SHP77 treated with DMSO at 0.1 percent for 48 hours (cell line): ENCODE results near the gene GALNT10.
A peak's percentile ranks its signal among the peaks of the same experiment; 100 is the strongest.

Experiments
- DNase-seq: peaks from one replicate; lab custom pipeline; 2025; lab: John Stamatoyannopoulos, UW

Gene GALNT10

DNA sequence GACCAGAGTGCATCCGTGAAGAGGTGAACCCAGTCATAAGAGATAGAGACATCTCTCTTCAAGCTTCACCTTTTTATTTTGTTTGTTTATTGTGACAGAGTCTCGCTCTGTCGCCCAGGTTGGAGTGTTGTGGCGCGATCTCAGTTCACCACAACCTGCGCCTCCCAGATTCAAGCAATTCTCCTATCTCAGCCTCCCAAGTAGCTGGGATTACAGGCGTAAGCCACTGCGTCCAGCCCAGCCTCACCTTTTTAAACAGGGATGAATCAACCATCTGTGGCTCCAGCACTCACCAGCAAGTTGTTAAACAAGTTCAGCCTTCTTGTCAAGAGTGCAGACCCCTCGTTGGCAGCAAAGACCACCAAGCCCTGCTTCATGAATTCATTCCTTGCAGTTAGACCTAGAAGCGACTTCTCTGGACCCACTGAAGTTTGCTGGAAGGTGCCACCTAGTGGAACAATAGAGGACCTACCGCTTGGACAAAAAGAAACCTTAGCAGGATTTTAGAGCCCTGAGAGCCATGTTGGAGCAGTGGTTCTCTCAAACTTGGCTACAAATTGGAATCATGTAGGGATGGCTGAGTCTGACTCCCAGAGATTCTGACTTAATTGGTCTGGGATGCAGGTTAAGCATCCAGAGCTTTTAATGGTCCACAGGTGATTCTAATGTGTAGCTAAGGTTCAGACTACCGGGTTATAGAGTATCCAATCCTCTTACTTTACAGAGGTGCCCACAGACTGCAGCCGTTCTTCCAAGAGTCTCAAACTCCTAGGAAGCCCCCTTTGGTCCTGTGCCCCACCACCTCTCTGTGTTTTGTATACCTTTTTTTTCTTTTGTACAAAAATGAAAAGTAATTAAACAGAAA, 10.5 kb upstream of the GALNT10 start:
- DNase-seq: peak; percentile 54

DNA sequence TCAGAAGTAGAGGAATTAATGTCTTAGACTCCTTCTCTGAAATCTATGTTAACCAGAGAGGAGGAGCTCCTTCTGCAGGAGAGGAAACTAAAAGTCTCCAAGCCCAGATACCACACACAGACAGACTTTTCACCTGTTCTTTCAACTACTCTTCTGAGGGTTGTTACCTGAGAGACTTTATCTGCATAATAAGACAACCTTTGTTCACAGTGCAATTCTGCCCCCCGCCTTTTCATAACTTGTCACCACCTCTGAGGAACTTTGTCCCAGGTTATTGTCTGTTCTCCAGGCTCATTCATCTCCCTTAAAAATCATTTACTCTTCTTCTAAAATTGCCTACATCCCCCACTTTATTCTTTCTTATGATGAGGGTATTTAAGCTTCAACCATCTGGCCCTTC, 9.4 kb upstream of the GALNT10 start:
- no peak for DNase-seq

DNA sequence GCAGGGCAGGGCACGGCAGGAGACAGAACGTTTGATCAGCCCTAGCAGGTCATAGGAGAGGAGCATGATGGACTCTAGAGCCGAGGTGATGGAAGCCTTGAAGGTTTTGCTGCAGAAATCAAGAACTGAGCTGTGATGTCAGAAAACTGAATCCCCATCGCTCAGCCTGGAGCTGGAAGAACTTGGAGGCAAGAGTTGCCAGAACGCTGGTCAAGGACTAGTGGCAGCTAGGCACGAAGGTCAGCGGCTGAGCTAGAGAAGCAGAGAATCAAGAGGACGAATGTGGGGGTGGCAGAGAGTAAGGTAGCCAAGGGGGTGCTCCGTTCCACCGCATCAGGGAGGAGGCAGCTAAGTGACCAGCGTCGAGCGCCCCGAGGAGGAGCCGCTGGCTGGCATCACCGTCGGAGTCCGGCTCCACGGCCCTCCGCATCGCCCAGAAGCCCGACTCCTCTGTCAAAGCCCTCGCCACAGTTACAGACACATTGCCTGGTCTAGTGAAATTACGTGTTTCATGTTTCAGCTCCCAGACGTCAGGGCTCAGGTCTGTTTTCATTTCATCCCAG, 1.2 kb upstream of the GALNT10 start:
- DNase-seq: no peak

DNA sequence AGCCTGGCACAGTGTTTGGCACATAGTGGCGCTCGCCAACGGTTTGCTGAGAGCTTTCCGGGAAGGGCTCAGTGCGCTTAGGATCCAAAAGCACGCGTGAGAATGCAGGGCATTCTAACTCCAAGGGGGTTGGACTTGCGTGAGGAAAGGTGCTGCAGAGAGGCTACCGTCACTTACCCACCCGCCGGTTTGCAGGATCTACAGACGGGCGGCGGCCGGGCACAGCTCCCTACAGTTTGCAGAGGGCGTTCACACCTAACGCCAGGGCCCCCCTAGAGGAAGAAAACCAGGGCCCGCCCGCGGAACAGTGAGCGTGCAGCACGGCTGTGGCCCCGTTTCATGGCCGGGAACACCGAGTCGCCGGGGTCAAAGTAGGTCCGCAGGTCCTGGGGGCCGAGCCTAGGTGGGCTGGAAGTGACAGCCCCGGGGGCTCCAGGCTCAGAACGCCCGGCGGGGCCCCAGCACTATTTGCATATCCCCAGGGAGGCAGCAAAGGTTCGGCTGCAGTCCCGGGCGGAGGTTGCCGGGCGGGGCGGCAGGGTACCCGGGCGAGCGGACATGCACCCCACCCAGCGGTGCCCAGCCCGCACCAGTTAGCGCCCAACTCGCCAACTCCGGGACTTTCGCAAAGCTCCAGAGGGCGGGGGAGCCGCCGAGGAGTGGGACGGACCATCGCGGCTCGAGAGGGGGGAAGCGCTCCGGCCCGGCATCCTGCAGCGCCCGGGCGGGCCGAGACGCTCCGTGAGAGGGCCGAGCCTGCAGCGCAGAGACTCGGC, 526 bp upstream of the GALNT10 start:
- DNase-seq: no peak

DNA sequence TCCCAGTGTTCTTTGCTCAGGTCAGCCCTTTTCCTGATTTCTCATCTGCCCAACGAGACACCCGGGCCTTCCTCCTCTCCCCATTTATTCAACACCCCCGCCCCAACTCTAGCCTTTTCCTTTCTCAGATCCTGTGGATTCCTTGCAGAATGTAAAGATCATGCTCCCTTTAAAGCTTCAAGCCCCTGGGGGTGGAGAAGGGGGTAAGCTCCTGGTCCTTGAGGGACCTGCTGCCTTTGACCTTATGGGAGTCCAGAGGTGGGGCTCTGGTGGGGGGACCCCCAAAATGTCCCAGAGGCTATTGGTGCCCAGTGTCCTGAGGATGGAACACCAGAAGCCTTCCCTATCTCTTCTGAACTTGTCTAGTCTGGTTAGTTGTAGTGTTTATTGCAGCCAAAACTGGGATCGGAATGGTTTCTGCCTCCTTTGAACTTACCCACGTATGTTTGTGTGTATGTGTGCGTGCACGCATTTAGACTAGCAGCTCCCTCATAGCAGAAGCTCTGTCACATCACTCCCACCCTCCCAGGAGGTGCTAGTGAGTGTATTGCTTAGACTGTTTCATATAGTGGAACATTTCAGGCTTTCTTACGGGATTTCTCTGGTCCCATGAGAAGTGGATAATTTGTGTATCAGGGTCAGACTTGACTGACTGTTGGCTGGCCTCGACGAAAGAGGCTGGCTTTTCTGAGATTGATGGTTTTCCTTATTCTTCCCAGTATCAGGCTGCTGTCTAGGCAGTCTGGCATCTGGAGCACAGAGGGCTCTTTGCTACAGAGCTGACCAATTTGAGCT, 1.1 kb downstream of the GALNT10 start:
- DNase-seq: no peak

DNA sequence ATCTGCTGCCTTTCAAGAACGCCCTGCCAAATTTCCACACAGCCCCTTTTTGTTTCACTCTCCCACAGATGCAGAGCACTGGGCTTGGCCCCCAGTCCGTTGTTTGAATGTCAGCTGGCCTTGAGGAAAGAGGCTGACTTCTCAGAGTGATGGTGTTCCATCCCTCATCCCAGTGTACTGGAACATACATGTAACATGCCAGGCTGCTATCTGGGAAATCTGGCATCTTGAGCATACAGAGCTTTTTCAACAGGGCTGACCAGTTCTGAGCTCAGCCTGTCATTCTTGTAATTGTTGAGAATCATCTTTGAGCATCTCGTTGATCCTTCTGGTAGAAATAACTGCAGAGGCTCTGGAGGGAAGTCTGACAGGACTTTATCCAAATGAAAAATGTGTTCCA, 2.8 kb downstream of the GALNT10 start:
- DNase-seq: no peak

DNA sequence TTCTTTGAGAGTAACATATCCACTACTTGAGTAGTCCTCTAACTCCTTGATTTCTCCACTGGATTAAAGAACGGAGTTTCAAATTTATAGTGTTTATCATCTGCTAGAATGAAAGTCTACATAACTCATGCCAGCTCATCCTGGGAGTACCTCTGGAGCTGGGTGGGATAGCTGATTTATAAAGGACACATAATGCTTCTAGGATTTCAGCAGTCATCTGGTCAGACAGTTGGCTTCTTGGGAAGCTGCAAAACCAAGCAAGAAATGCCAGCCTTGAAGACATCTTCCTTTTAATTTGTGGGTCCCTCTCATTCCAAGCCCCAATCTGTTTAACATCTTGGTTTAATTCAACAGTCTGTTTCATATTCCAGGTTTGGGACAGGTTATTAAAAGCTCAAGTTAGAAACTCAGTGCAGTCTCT, 3.2 kb downstream of the GALNT10 start:
- DNase-seq: no peak

DNA sequence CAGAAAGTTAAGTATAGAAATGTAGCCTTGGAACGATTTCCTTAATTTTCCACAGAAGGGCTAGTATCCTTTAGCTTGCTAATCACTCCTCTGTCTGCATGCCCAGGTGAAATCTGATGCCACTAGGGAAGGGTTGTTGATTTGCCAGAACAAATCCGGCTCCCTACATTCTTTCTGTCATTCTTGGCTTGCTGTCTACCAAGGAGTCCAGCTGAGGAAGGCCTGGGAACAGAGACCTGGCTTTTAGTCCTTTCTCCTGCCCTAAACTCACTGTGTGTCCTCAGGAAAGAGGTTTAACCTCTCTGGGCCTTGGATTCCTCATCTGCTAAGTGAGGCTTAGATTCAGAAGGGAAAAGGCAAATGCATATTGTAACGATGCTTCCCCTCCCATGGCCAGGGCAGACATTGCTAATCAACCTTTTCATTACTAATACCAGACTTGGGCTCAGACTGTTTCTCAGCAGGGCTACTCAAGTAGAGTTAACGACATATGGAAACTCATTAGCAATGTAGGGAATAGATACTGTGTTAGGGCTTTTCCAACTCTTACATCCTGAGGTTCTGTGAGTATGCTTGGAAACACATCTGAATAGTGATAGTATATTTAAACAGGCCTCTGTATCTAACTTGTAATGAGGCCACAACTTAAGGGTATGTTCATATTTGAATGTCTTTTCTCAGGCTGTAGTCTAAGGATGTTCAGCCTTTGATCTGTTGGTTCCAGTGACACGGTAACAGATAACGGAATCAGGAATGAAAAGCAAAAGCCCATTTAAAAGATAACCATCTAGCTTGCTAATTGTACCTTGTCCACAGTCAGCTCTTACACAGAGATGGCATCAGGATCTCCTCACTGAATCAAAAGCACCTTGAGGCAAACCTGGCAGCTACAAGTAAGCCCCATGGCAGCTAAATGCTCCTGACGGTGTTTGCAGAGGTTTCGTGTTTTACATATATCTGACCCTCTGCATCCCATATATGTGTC, 4.1 kb downstream of the GALNT10 start:
- no peak for DNase-seq

DNA sequence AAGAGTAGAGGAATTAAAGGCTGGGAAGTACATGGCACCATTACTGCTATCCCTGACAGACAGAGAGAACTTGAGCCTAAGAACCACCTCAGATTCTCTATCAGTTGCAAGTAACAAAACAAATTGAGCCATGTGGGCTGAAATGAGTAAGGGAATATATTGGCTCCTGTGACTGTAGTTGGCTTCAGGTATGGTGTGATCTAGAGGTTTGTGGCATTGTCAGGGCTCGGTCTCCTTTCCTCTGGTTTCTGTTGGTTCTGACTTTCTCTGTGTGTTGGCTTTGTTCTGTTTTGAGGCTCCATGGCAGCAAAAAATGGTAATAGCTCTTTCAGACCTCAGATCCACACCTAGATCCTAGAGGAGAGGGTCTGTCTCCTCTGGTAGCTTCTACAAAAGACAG, 5.7 kb downstream of the GALNT10 start:
- DNase-seq: no peak

DNA sequence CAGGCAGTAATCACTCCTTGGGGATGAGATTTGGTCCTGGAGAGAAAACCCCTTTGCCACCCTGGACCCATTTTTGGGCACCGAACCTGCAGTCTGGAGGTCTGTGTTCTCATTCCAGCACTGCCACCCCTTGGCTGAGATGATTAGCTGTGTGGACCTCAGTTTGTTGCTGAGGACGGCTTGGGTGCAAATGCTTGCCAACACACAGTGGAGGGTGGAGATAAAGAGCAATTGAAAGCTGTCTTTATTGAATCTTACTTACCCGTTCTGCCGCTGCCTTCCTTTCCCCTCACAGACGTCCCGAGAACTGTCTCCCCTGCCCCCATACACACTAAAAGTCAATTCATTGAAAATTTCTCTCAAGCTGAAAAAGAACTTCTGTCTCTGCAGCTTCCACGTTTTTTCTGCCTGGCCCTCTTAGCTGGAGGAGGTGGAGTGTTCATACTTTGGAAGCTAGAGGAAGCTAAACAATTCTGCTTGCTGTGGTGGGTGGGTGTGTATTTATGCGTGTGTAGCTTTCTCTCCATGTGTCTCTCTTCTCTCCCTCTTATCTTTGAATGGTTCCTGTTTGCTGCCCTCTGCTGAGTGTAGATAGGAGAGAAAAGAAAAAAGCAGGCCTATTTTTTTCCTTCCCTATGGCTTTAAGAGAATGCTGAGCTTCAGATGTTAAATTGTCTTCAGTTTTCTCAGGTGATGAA, 6.6 kb downstream of the GALNT10 start:
- DNase-seq: no peak

DNA sequence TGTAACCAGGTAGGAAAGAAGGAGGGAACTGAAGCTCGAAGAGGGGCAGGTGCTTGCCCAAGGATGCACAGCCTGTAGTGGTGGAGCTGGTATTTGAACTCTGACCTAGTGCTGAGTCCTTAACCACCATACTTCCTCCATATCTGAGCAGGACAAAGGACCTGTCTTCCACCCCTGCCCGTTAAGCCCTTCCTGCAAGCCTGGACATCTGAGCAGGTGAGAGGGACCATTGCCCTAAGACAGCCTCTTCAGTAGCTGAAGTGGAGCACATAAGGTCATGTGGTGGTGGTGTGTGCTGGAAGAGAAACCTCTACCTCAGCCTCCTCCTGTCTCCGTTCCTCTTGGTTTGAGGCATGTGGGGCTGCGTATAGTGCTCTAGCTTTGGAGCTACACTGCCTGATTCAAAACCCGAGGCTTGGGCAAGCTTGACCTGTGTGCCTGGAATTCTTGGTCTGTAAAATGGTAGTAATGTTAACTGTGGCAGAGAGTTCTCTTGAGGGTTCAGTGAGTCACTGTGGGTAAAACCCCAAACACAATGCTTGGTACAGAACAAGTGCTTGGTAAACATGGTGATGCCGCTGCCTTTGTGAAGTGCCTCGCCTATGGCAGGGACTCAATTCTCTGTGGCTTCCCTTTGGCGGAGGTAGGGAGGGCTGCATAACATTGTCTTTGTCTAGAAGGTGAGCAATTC, 7.4 kb downstream of the GALNT10 start:
- peak; percentile 44 for DNase-seq

DNA sequence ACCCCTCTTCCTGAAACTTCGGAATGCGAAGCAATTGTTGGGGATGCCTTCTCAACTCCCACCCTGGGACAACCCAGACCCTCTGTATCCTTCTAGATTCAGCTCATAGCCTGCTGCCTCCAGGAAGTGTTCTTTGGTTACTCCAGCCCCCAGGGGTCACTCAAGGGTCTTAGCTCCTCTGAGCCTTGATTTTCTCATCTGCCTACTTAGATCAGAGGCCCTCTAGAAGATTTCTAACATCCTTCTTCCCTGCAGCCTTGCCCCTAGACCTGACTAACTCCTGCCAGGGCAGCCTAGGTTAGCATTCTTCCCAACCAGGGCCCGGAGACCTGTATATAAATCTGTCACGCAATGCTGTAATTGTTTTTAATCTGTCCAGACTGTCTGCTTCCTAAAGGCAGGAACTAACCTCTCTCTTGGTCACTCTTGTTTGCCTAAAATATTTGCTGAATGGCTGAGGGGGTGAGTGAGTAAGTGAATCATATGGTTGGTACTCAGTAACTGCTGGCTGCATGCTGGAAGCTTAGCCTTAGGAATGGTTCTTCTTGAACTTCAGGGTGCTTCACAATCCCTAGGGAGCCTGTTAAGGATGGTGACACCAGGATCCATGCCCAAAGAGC, 8.2 kb downstream of the GALNT10 start:
- DNase-seq: no peak

DNA sequence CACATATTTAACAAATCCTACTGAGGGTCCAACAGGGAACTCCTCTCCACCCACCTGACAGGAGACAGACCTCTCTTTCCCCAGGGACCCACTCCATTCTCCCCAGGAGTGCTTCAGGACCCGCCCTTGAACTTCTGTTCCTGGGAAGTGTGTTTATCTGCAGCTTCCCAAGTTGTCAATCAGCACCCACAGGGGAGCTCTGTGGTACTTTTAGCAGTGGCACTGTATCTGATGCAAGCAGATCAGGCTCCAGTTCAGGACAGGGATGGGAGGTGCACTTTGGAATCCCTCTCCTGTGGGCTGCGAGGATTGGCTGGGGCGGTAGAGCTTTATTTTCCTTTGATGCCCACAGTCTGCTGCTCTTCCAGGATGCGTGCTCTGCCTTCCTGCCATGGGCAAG, 8.7 kb downstream of the GALNT10 start:
- no peak for DNase-seq

DNA sequence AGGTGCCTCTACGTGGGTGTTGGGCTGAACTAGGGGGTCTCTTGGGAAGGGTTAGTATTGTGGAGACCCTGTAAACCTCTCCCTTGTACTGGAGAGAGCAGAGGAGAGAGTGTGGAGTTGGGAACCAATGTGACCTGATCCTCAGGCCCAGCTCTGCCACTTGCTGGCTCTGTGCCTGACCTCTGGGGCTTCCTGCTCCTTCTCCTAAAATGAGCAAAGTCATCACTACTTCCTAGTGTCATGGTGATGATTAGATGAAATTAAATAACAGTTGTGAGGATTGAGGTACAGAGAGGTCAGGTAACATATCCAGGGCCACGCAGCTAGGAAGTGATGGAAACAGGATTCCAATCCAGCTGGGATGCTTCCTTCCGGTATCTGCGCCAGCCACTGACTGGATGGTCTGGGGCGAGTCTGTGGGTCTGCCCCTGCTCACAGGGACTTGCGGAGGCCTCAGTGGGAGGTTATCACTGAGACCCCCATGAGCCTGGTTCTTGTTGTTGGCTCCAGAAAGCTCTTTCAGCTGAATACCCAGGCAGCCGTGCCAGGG, 9.2 kb downstream of the GALNT10 start:
- no peak for DNase-seq

DNA sequence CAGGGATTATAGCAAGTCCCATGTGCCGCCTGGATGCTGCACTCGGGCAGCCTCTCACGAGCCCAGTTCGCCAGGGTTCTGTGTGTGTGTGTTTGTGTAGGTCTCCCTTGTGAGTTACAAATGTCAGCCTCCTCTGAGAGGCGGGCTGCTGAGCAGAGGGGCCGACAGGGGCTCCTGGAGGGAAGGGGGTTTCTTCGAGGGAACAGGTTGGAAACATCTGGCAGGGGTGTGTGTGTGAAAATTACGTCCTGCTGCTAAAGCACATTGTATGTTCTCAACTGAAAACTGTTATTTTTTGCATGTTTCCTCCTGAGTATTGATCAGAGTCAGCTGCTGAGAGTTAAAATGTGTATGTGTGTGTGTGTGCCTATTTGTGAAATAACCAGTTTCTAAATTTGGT, 9.7 kb downstream of the GALNT10 start:
- no peak for DNase-seq

DNA sequence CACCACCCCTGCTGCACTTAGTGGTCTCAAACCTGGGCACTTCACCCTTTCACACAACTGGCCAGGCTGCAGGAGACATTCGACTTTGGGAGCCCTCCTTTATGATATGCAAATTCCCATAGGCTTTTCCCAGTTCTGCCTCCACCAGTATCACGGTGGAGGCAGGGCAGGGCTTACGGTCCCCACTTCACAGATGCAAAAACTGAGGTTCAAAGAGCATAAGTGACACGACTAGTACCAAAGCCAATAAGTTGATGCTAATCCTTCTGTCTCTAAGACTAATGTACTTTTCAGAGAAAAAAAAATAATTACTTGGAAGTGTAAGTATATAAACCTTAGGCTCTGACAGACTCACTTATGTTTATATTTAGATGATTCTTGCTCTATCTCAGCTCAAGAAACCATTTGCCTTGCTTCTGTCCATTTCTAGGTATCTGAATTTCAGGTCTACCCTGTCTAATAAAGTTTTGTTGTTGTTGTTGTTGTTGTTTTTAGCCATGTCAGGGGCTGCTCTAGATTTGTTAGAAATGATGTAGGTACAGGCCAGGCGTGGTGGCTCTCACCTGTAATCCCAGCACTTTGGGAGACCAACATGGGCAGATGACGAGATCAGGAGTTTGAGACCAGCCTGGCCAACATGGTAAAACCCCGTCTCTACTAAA, 10.7 kb downstream of the GALNT10 start:
- no peak for DNase-seq

DNA sequence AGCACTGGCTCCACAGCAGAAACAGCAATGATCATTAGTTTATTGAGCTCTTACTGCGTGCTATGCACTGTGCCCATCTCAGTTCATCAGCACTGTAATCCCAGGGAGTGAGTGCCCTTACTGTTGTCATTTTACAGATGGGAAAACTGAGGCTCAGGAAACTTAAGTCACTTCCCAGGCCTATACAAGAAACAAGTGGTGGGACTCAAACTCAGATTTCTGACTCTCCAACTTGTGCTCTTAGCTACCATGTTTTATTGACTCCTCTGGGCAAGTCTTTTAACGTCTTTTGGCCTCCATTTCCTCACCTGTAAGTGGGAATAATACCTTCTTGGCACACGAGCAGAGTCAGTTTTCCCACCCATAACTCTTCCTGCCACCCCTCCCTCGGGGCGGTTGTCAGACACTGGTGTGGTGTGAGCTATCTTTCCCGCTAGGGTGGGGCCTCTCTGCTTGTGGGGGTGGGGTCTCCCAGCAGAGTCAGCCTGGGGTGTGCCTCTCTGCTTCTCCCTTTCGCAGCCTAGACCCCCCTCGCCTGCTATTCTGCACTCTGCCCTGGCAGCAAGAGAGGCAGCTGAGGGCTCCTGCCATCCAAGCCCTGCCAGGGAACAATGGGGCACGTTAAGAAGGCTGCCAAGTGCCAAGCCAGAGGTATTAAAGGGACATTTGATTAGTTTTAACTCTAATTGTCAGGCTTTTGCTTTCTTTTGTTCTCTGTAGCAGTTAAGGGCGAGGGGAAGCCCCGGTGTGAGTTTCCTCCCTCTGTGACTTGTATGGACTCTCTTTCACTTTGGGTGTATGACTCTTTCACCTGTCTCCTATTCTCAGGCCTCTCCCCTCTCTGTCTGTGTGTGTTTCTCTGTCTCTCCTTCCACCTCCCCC, 12.1 kb downstream of the GALNT10 start:
- no peak for DNase-seq
